ENCODE measurements around the gene VANGL1.

Gene VANGL1

GRCh38 chr1:115654663-115655305 lies 13.0 kb downstream of the VANGL1 start:
- no peak for TF ChIP-seq CTCF (IDR thresholded peaks at IDR 0.05)

GRCh38 chr1:115655306-115655663 lies 13.5 kb downstream of the VANGL1 start:
- TF ChIP-seq CTCF (IDR thresholded peaks at IDR 0.05): no peak

- no peak for TF ChIP-seq CTCF (IDR thresholded peaks at IDR 0.05)
Measured at GRCh38 chr1:115655916-115656315, 14.1 kb downstream of the VANGL1 start.

- TF ChIP-seq CTCF (IDR thresholded peaks at IDR 0.05): no peak
Measured at GRCh38 chr1:115656461-115657077, 14.8 kb downstream of the VANGL1 start.

GRCh38 chr1:115658646-115659045 lies 16.9 kb downstream of the VANGL1 start:
- TF ChIP-seq CTCF (IDR thresholded peaks at IDR 0.05): no peak

- no peak for TF ChIP-seq CTCF (IDR thresholded peaks at IDR 0.05)
Measured at GRCh38 chr1:115660151-115660550, 18.4 kb downstream of the VANGL1 start.

GRCh38 chr1:115661157-115661556 lies 19.4 kb downstream of the VANGL1 start:
- no peak for TF ChIP-seq CTCF (IDR thresholded peaks at IDR 0.05)

Measured in LNCAP (cell line).